22Rv1 (cell line): ENCODE measurements around the gene DHX40.
A peak's percentile ranks its signal among the peaks of the same experiment; 100 is the strongest.

ENCODE experiments used
- H3K27ac ChIP-seq: fragments of 450-650 bp; 2 replicates; pipeline ENCODE4 v1.5.1; 2017
- CTCF ChIP-seq: fragments of 450-650 bp; IDR thresholded peaks from 2 replicates; pipeline ENCODE4 v1.5.1; 2017; ENCODE audit warnings: mild to moderate bottlenecking
- ZFX ChIP-seq: fragments of 450-650 bp; IDR thresholded peaks from 2 replicates; pipeline ENCODE4 v1.6.1; 2017; ENCODE audit warnings: antibody characterized with exemption, borderline replicate concordance

DHX40 gene

GRCh38 chr17:59641799-59642484 is 76.5 kb downstream of the DHX40 start:
- peak overlapping the region; percentile 72 for H3K27ac ChIP-seq
- TF ChIP-seq ZFX (no peak), CTCF (no peak)

GRCh38 chr17:59642565-59642964 is 77.2 kb downstream of the DHX40 start:
- TF ChIP-seq CTCF (no peak), ZFX (no peak)
- peak overlapping the region; percentile 72 for H3K27ac ChIP-seq

GRCh38 chr17:59643159-59644140 is 78.0 kb downstream of the DHX40 start:
- TF ChIP-seq CTCF = no peak
- TF ChIP-seq ZFX = no peak
- peak overlapping the region; percentile 72 for H3K27ac ChIP-seq

GRCh38 chr17:59647288-59647687 is 81.9 kb downstream of the DHX40 start:
- TF ChIP-seq CTCF = no peak
- no peak for TF ChIP-seq ZFX
- H3K27ac ChIP-seq = no peak overlapping the region

- no peak for TF ChIP-seq ZFX
- H3K27ac ChIP-seq = no peak overlapping the region
These were observed 84.5 kb downstream of the DHX40 start for GRCh38 chr17:59649886-59650285.

- TF ChIP-seq ZFX (no peak), CTCF (no peak)
These were observed 85.2 kb downstream of the DHX40 start for GRCh38 chr17:59650642-59651041.

GRCh38 chr17:59651346-59651745 is 85.9 kb downstream of the DHX40 start:
- TF ChIP-seq CTCF = no peak
- TF ChIP-seq ZFX = no peak
- H3K27ac ChIP-seq = no peak overlapping the region

More at GRCh38 chr17:59650642-59651041, 85.2 kb downstream of the DHX40 start:
- H3K27ac ChIP-seq = no peak overlapping the region
